Measurements from ENCODE around the gene GPC4. TPM values are rescaled to one million over a fixed set of nuclear protein-coding genes. Genes with fewer than 3 reads are reported as not detected.

GPC4 gene
- total and polyA plus RNA-seq, 10 of the 15 experiments (the other 5 are each of a cell fraction or from before 2014, with no cell fraction given): 0.04 to 5.8 (median 0.13) TPM

- Histone ChIP-seq H3K27ac (ENCODE audit: control insufficient read depth, insufficient read depth) (no peak overlapping the region), H3K4me1 (ENCODE audit: control insufficient read depth, insufficient read depth, low read length) (no peaks in the 10 kb centered on the region), H3K9me3 (replicated peaks; ENCODE audit: control insufficient read depth, insufficient read depth, low read length) (no peaks in the 10 kb centered on the region), H3K79me2 (ENCODE audit: control insufficient read depth, insufficient read depth, low read length) (no peaks in the 10 kb centered on the region), H3K36me3 (ENCODE audit: control insufficient read depth in 2 of 2, insufficient read depth in 2 of 2, low read length in 1 of 2) (no peaks in the 10 kb centered on the region), H3K4me2 (ENCODE audit: control insufficient read depth, insufficient read depth) (no peak overlapping the region), H2AFZ (ENCODE audit: control insufficient read depth, low read depth, low read length) (no peak overlapping the region), H3K4me3 (no peak overlapping the region), H4K20me1 (ENCODE audit: control insufficient read depth, insufficient read depth) (no peaks in the 10 kb centered on the region), H3K27me3 (replicated peaks in 1 of 2; ENCODE audit: control insufficient read depth in 2 of 2, insufficient read depth in 2 of 2, low read length in 1 of 2) (peaks cover 0 to 3% of the 10 kb centered on the region in 2 experiments; a peak in 1 of 4 replicates), H3K9ac (ENCODE audit: control insufficient read depth, insufficient read depth, low read length) (no peak overlapping the region)
- intact Hi-C loops (cut with micrococcal nuclease; ENCODE audit: unreplicated experiment) (no loop called here), in situ Hi-C loops (cut with MboI) (no loop called here)
- no peak for FAIRE-seq
- RAD21 ChIA-PET (ENCODE audit: unreplicated experiment): interaction anchor here (1.4 kb wide), 1 partner anchor 32 kb away, joined by 3 read pairs; no protein-coding TSS in a partner anchor
- no peak for TF ChIP-seq POU2F2 (IDR thresholded peaks at IDR 0.05; ENCODE audit: borderline replicate concordance, low read depth, low read length)
- TF ChIP-seq IKZF1 (conservative IDR thresholded peaks at IDR 0.05): 0 out of 2 replicates have a peak, but pooled peaks have one; percentile 18
- TF ChIP-seq FOS (IDR thresholded peaks at IDR 0.05; ENCODE audit: borderline replicate concordance, extremely low read depth, insufficient read length): no peak
- CTCF ChIA-PET: interaction anchor here (1.0 to 1.4 kb wide), 3 partner anchors 14 to 477 kb away, joined by 3 to 5 read pairs (median 4); no protein-coding TSS in a partner anchor
- no peak for ATAC-seq
- BruUV-seq (replicated peaks): no TSS peak
- 39% methylated on average over 16 of the region's 16 CpGs for WGBS (ENCODE audit: insufficient coverage, insufficient replicate concordance, low lambda C conversion rate, missing lambda C conversion rate)
- SMC1A ChIA-PET (ENCODE audit: uncharacterized antibody, unreplicated experiment): no interaction called here
- POLR2A ChIA-PET: no interaction called here
- DNase-seq (ENCODE audit: low read depth, low spot score): no peak
Measured at GRCh38 chrX:133444952-133445831, 29.9 kb upstream of the GPC4 start.

- Histone ChIP-seq H3K4me1 (ENCODE audit: control insufficient read depth, insufficient read depth, low read length) (no peaks in the 10 kb centered on the region), H4K20me1 (ENCODE audit: control insufficient read depth, insufficient read depth) (no peaks in the 10 kb centered on the region), H2AFZ (ENCODE audit: control insufficient read depth, low read depth, low read length) (no peak overlapping the region), H3K9ac (ENCODE audit: control insufficient read depth, insufficient read depth, low read length) (no peak overlapping the region), H3K9me3 (replicated peaks; ENCODE audit: control insufficient read depth, insufficient read depth, low read length) (no peaks in the 10 kb centered on the region), H3K79me2 (ENCODE audit: control insufficient read depth, insufficient read depth, low read length) (no peaks in the 10 kb centered on the region), H3K27me3 (replicated peaks in 1 of 2; ENCODE audit: control insufficient read depth in 2 of 2, insufficient read depth in 2 of 2, low read length in 1 of 2) (peaks cover 0 to 3% of the 10 kb centered on the region in 2 experiments; a peak in 1 of 4 replicates), H3K4me3 (no peak overlapping the region), H3K27ac (ENCODE audit: control insufficient read depth, insufficient read depth) (no peak overlapping the region), H3K4me2 (ENCODE audit: control insufficient read depth, insufficient read depth) (no peak overlapping the region), H3K36me3 (ENCODE audit: control insufficient read depth in 2 of 2, insufficient read depth in 2 of 2, low read length in 1 of 2) (no peaks in the 10 kb centered on the region)
- POLR2A ChIA-PET: no interaction called here
- in situ Hi-C loops (cut with MboI) (no loop called here), intact Hi-C loops (cut with micrococcal nuclease; ENCODE audit: unreplicated experiment) (no loop called here)
- TF ChIP-seq IKZF1 (conservative IDR thresholded peaks at IDR 0.05): no peak
- TF ChIP-seq RB1 (IDR thresholded peaks at IDR 0.05; ENCODE audit: borderline replicate concordance): no peak
- no peak for TF ChIP-seq IRF5 (IDR thresholded peaks at IDR 0.05; ENCODE audit: borderline replicate concordance)
- no peak for TF ChIP-seq SRF (IDR thresholded peaks at IDR 0.05; ENCODE audit: low read depth in 2 of 2, low read length in 2 of 2)
- TF ChIP-seq GABPA (IDR thresholded peaks at IDR 0.05; ENCODE audit: low read depth): no peak
- CTCF ChIA-PET: no interaction called here
- RAD21 ChIA-PET (ENCODE audit: unreplicated experiment): interaction anchor here (1.4 kb wide), 1 partner anchor 31 kb away, joined by 3 read pairs; no protein-coding TSS in a partner anchor
- no TSS peak for BruUV-seq (replicated peaks)
- ATAC-seq (no peak), FAIRE-seq (no peak), DNase-seq (ENCODE audit: low read depth, low spot score) (no peak)
- SMC1A ChIA-PET (ENCODE audit: uncharacterized antibody, unreplicated experiment): no interaction called here
- WGBS (ENCODE audit: insufficient coverage, insufficient replicate concordance, low lambda C conversion rate, missing lambda C conversion rate): 17% methylated on average over 3 of the region's 3 CpGs
Measured at GRCh38 chrX:133444196-133444595, 28.9 kb upstream of the GPC4 start.
